HG02678 (cell line): ENCODE results near the gene FBXO41.

Source experiments
- ATAC-seq: cut with Tn5 transposase; IDR thresholded peaks from one replicate; pipeline ENCODE4 v1.9.1; 2021; ENCODE audit warnings: mild to moderate bottlenecking, moderate library complexity; ENCODE audit not compliant: unreplicated experiment

Gene FBXO41

DNA sequence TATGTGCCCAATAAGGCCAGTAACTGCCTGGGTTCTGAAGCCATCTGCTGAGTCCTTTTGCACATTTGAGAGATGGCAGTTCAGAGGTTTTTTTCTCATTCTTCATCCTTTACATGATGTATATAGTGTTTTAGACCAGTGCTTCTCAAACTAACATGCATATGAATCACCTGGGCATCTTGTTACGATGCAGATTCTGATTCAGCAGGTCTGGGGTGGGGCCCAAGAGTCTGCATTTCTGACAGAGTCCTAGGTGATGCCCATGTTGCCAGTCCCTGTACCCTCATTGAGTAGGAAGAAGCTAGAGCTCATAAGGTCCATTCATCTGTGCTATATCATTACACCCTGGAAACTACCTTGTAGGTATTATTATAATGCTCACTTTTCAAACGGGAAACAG is 66.5 kb downstream of the FBXO41 start:
- no peak for ATAC-seq

GRCh38 chr2:73217160-73217559 is 67.1 kb downstream of the FBXO41 start:
- ATAC-seq = no peak

DNA sequence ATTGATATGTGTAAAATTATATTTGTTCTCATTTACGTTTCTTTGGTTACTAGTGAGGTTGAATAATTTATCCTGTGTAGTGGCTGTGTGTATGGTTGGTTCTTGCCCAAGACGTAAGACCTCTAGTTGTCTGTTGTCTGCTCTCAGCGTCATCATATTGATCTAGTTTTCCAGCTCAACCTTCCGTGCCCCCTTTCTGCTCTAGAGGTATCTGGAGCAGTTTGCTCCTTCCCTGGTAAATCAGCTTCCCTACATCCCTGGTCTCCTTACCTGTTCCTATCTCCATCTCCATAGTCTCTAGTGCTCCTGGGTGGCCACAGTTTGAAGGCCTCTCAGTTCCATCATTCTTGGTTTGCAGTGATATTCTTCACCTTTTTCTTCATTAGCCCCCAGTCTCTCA is 69.0 kb downstream of the FBXO41 start:
- no peak for ATAC-seq

- ATAC-seq = peak; percentile 91
These were observed 69.9 kb downstream of the FBXO41 start, which contains the start of gene SMYD5 for GRCh38 chr2:73214120-73215035. TSS of gene SMYD5 (plus strand) at chr2:73214245. CDS start at chr2:73214267, 22 bp downstream.

GRCh38 chr2:73212448-73213176 is 71.7 kb downstream of the FBXO41 start:
- peak; percentile 65 for ATAC-seq

- no peak for ATAC-seq
These were observed 72.2 kb downstream of the FBXO41 start for GRCh38 chr2:73212098-73212447.

- ATAC-seq = no peak
These were observed 73.6 kb downstream of the FBXO41 start for GRCh38 chr2:73210696-73211095.

DNA sequence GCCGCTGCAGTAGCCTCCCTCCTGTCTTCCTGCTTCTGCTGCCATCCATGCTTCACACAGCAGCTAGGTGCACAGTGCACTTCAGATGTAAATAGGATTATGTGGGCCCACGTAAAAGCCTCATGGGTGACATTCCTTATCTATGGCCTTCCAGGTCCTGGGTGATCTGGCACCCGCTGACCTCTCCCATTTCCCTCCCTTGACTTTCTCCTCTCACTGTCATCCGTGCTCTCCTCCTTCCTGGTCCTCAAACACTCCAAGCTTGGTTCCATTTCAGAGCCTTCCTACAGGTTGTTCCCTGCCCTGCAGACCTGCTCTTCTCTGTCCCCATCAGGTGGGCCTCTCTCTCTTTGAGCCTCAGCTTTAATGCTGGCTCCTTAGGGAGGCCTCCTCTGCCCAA is 74.3 kb downstream of the FBXO41 start:
- no peak for ATAC-seq

- ATAC-seq = no peak
These were observed 76.0 kb downstream of the FBXO41 start for GRCh38 chr2:73208258-73208657.

DNA sequence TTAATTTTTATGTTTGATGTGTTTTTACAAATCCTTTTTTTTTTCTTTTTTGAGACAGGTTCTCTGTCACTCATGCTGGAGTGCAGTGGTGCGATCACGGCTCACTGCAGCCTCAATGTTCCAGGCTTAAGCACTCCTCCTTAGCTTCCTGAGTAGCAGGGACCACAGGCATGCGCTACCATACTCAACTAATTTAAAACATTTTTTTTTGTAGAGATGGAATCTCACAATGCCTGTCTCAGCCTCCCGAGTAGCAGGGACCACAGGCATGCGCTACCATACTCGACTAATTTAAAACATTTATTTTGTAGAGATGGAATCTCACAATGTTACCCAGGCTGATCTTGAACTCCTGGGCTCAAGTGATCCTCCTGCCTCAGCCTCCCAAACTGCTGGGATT is 78.7 kb downstream of the FBXO41 start:
- no peak for ATAC-seq
